Measurements from ENCODE around the gene EPS8.

- no peak for TF ChIP-seq CTCF (IDR thresholded peaks at IDR 0.05)
- TF ChIP-seq POLR2A (IDR thresholded peaks at IDR 0.05) = no peak
Measured at GRCh38 chr12:15831315-15831978, 42.3 kb upstream of the EPS8 start.

All from stomach (tissue), 4 donors.